HepG2 (cell line): Measurements from ENCODE around the gene NME9. TPM values are rescaled to one million over a fixed set of nuclear protein-coding genes. Genes with fewer than 3 reads are reported as not detected.

Experiments used
- ATF7 ChIP-seq, 2 experiments: fragments of 450-650 bp in 1 of 2; sonication (generic) in 1 of 2; formaldehyde crosslinking in 1 of 2; IDR thresholded peaks; 2 replicates each; pipeline versions ENCODE4 v1.4.0 to v1.6.1; 2016 to 2020; ENCODE audit warnings: antibody characterized with exemption in 1 of 2, mild to moderate bottlenecking in 1 of 2, missing genetic modification reagents in 1 of 2
- FOXJ3 ChIP-seq: sonication (generic); formaldehyde crosslinking; IDR thresholded peaks from 2 replicates; pipeline ENCODE4 v1.4.0; 2020; ENCODE audit warnings: missing genetic modification reagents, mild to moderate bottlenecking, borderline replicate concordance
- GPN1 ChIP-seq: sonication (generic); formaldehyde crosslinking; IDR thresholded peaks from 2 replicates; pipeline ENCODE4 v1.5.1; 2020; ENCODE audit warnings: missing genetic modification reagents, borderline replicate concordance
- HNF1A ChIP-seq, 2 experiments: sonication (generic) in 1 of 2; formaldehyde crosslinking in 1 of 2; IDR thresholded peaks; 2 replicates each; pipeline versions ENCODE4 v1.4.0 to v1.6.1; 2016 to 2020; ENCODE audit warnings: borderline replicate concordance in 1 of 2, low read depth in 1 of 2, mild to moderate bottlenecking in 1 of 2, missing genetic modification reagents in 1 of 2
- JDP2 ChIP-seq: sonication (generic); formaldehyde crosslinking; IDR thresholded peaks from 2 replicates; pipeline ENCODE4 v1.8.1; 2022; ENCODE audit warnings: missing genetic modification reagents, borderline replicate concordance
- KMT2B ChIP-seq: IDR thresholded peaks from 2 replicates; pipeline ENCODE4 v1.6.1; 2016; ENCODE audit warnings: missing genetic modification reagents, missing compliant biosample characterization
- MXD1 ChIP-seq: sonication (generic); formaldehyde crosslinking; IDR thresholded peaks from 2 replicates; pipeline ENCODE4 v1.4.0; 2020; ENCODE audit warnings: mild to moderate bottlenecking, missing genetic modification reagents
- SALL1 ChIP-seq: sonication (generic); formaldehyde crosslinking; IDR thresholded peaks from 2 replicates; pipeline ENCODE4 v1.8.0; 2022; ENCODE audit warnings: mild to moderate bottlenecking, missing genetic modification reagents
- SAP130 ChIP-seq: IDR thresholded peaks from 2 replicates; pipeline ENCODE4 v1.6.1; 2016; ENCODE audit warnings: low read depth
- TOE1 ChIP-seq: sonication (generic); formaldehyde crosslinking; IDR thresholded peaks from 2 replicates; pipeline ENCODE4 v1.4.0; 2020; ENCODE audit warnings: mild to moderate bottlenecking, missing genetic modification reagents
- ZNF337 ChIP-seq: sonication (generic); formaldehyde crosslinking; IDR thresholded peaks from 2 replicates; pipeline ENCODE4 v1.5.1; 2020; ENCODE audit warnings: missing genetic modification reagents, low read depth, mild to moderate bottlenecking, borderline replicate concordance
- ZNF484 ChIP-seq: sonication (generic); formaldehyde crosslinking; IDR thresholded peaks from 2 replicates; pipeline ENCODE4 v1.5.1; 2020; ENCODE audit warnings: mild to moderate bottlenecking, low read depth, missing genetic modification reagents, borderline replicate concordance
- ZNF543 ChIP-seq: sonication (generic); formaldehyde crosslinking; IDR thresholded peaks from 2 replicates; pipeline ENCODE4 v1.4.0; 2020; ENCODE audit warnings: mild to moderate bottlenecking, missing genetic modification reagents
- polyA plus RNA-seq, 8 experiments: library from polyadenylated mRNA; depleted of rRNA in 3 of 8; stranded (reverse) in 7 of 8; unstranded in 1 of 8; fragments of >200 nt; fragmentation: Illumina TruSeq in 4 of 8; extraction: Trizol in 4 of 8; gene quantifications; 2 replicates each; pipeline versions ENCODE4 v1.2.1 to v1.2.3, GENCODE V29; 2011 to 2016; ENCODE audit warnings: low read depth in 4 of 8, missing spikeins in 1 of 8, mixed read lengths in 1 of 8; ENCODE audit not compliant: insufficient read depth in 1 of 8
- total RNA-seq, 5 experiments: library from RNA; depleted of rRNA; stranded (reverse); fragments of >200 nt; fragmentation: Illumina TruSeq; extraction: Trizol; gene quantifications; 2 replicates each; pipeline ENCODE4 v1.2.3, GENCODE V29; 2016; ENCODE audit warnings: low read depth in 1 of 5
- TF ChIP-seq, protein P1 (sequence below): IDR thresholded peaks from 2 replicates; pipeline ENCODE4 v1.6.1; 2016; ENCODE audit warnings: low read depth, borderline replicate concordance
- TF ChIP-seq, protein P2 (sequence below): sonication (generic); formaldehyde crosslinking; IDR thresholded peaks from 2 replicates; pipeline ENCODE4 v1.5.1; 2020; ENCODE audit warnings: missing genetic modification reagents, mild to moderate bottlenecking, borderline replicate concordance
- TF ChIP-seq, protein P3 (sequence below): sonication (generic); formaldehyde crosslinking; IDR thresholded peaks from 2 replicates; pipeline ENCODE4 v1.5.0; 2020; ENCODE audit warnings: mild to moderate bottlenecking, missing genetic modification reagents, borderline replicate concordance

NME9 gene
- total and polyA plus RNA-seq, 2 of the 13 experiments (the other 11 are each of a cell fraction or from before 2014, with no cell fraction given) = not detected

- TF ChIP-seq SAP130 (CRISPR knock-in tag) (peak; percentile 71), ATF7 (IDR thresholded peaks at IDR 0.05) (no peak), ATF7 (CRISPR knock-in tag; IDR thresholded peaks at IDR 0.05) (0 out of 2 replicates have a peak, but pooled peaks have one; percentile 47), MXD1 (peak; percentile 47; the same call in 1 of the 2 replicates), KMT2B (no peak), FOXJ3 (CRISPR knock-in tag) (no peak), GPN1 (CRISPR knock-in tag) (no peak), ZNF337 (CRISPR knock-in tag) (no peak), TOE1 (CRISPR knock-in tag) (no peak), SALL1 (CRISPR knock-in tag) (peak; percentile 58), JDP2 (CRISPR knock-in tag) (no peak), ZNF484 (CRISPR knock-in tag) (no peak), ZNF543 (CRISPR knock-in tag) (no peak), HNF1A (IDR thresholded peaks at IDR 0.05; ENCODE audit: low read depth) (no peak), HNF1A (CRISPR knock-in tag; IDR thresholded peaks at IDR 0.05; ENCODE audit: borderline replicate concordance) (0 out of 2 replicates have a peak, but pooled peaks have one; percentile 48)
- TF ChIP-seq, protein P1, sequence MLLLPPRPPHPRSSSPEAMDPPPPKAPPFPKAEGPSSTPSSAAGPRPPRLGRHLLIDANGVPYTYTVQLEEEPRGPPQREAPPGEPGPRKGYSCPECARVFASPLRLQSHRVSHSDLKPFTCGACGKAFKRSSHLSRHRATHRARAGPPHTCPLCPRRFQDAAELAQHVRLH (CRISPR knock-in tag) = no peak
- TF ChIP-seq, protein P2, sequence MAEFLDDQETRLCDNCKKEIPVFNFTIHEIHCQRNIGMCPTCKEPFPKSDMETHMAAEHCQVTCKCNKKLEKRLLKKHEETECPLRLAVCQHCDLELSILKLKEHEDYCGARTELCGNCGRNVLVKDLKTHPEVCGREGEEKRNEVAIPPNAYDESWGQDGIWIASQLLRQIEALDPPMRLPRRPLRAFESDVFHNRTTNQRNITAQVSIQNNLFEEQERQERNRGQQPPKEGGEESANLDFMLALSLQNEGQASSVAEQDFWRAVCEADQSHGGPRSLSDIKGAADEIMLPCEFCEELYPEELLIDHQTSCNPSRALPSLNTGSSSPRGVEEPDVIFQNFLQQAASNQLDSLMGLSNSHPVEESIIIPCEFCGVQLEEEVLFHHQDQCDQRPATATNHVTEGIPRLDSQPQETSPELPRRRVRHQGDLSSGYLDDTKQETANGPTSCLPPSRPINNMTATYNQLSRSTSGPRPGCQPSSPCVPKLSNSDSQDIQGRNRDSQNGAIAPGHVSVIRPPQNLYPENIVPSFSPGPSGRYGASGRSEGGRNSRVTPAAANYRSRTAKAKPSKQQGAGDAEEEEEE (CRISPR knock-in tag) = no peak; the same call in 1 of the 2 replicates
- TF ChIP-seq, protein P3, sequence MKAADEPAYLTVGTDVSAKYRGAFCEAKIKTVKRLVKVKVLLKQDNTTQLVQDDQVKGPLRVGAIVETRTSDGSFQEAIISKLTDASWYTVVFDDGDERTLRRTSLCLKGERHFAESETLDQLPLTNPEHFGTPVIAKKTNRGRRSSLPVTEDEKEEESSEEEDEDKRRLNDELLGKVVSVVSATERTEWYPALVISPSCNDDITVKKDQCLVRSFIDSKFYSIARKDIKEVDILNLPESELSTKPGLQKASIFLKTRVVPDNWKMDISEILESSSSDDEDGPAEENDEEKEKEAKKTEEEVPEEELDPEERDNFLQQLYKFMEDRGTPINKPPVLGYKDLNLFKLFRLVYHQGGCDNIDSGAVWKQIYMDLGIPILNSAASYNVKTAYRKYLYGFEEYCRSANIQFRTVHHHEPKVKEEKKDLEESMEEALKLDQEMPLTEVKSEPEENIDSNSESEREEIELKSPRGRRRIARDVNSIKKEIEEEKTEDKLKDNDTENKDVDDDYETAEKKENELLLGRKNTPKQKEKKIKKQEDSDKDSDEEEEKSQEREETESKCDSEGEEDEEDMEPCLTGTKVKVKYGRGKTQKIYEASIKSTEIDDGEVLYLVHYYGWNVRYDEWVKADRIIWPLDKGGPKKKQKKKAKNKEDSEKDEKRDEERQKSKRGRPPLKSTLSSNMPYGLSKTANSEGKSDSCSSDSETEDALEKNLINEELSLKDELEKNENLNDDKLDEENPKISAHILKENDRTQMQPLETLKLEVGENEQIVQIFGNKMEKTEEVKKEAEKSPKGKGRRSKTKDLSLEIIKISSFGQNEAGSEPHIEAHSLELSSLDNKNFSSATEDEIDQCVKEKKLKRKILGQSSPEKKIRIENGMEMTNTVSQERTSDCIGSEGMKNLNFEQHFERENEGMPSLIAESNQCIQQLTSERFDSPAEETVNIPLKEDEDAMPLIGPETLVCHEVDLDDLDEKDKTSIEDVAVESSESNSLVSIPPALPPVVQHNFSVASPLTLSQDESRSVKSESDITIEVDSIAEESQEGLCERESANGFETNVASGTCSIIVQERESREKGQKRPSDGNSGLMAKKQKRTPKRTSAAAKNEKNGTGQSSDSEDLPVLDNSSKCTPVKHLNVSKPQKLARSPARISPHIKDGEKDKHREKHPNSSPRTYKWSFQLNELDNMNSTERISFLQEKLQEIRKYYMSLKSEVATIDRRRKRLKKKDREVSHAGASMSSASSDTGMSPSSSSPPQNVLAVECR (CRISPR knock-in tag) = peak; percentile 68
Measured at GRCh38 chr3:138329127-138329983, at the start of gene NME9 (continued).
